Osteoblast (primary cell): ENCODE results near the gene TAF3. TPM values are rescaled to one million over a fixed set of nuclear protein-coding genes. Genes with fewer than 3 reads are reported as not detected.

Source experiments
- DNase-seq: peaks from one replicate; pipeline ENCODE4 v3.0.0; 2011; ENCODE audit warnings: low spot score, mixed read lengths; ENCODE audit not compliant: insufficient read length; ENCODE audit errors: missing footprints
- H2AFZ ChIP-seq: 2 replicates; pipeline ENCODE4 v1.6.0; 2011; ENCODE audit warnings: mild to moderate bottlenecking, low read length
- H3K27ac ChIP-seq: 2 replicates; pipeline ENCODE4 v1.5.1; 2011; ENCODE audit warnings: mild to moderate bottlenecking, low read depth, low read length, moderate library complexity
- H3K27me3 ChIP-seq: 2 replicates; pipeline ENCODE4 v1.6.0; 2012; ENCODE audit warnings: mild to moderate bottlenecking, control low read depth, inconsistent platforms, low read length, moderate library complexity; ENCODE audit not compliant: insufficient read depth
- H3K36me3 ChIP-seq: 2 replicates; pipeline ENCODE4 v1.5.1; 2011; ENCODE audit warnings: mild to moderate bottlenecking, low read length, control low read depth, moderate library complexity; ENCODE audit not compliant: insufficient read depth
- H3K4me1 ChIP-seq: 2 replicates; pipeline ENCODE4 v1.5.1; 2011; ENCODE audit warnings: mild to moderate bottlenecking, low read length, control low read depth, moderate library complexity; ENCODE audit not compliant: insufficient read depth
- H3K4me2 ChIP-seq: 2 replicates; pipeline ENCODE4 v1.6.0; 2011; ENCODE audit warnings: mild to moderate bottlenecking, low read length; ENCODE audit not compliant: insufficient read depth
- H3K4me3 ChIP-seq: fragments of 200-600 bp; sonication (generic); 3 replicates; pipeline ENCODE4 v1.5.1; 2012; ENCODE audit warnings: mild to moderate bottlenecking, low read length, inconsistent platforms; ENCODE audit not compliant: insufficient read depth
- H3K79me2 ChIP-seq: 2 replicates; pipeline ENCODE4 v1.6.0; 2012; ENCODE audit warnings: mild to moderate bottlenecking, low read length, control low read depth, inconsistent platforms; ENCODE audit not compliant: insufficient read depth
- H3K9me3 ChIP-seq: 2 replicates; pipeline ENCODE4 v1.5.1; 2011; ENCODE audit warnings: low read depth, low read length, control low read depth
- H4K20me1 ChIP-seq: 2 replicates; pipeline ENCODE4 v1.6.0; 2012; ENCODE audit warnings: mild to moderate bottlenecking, low read length, control low read depth; ENCODE audit not compliant: insufficient read depth
- CTCF ChIP-seq: IDR thresholded peaks from 2 replicates; pipeline ENCODE4 v1.5.1; 2011; ENCODE audit warnings: mild to moderate bottlenecking, low read depth, low read length, moderate library complexity; ENCODE audit errors: extremely low read depth
- total RNA-seq: library from RNA; depleted of rRNA; stranded (reverse); fragments of >200 nt; gene quantifications from 2 replicates; pipeline ENCODE4 v1.2.3, GENCODE V29; 2012

The TAF3 gene
- total RNA-seq, 1 donor: 2.2 TPM

GRCh38 chr10:7788639-7789286, 29.5 kb upstream of the TAF3 start:
- Histone ChIP-seq H4K20me1 (peaks cover 64% of the 10 kb centered on the region), H3K36me3 (no peaks in the 10 kb centered on the region), H2AFZ (peak overlapping the region; percentile 64), H3K4me3 (peak overlapping the region; percentile 99), H3K27ac (peak overlapping the region; percentile 88), H3K79me2 (peaks cover 99% of the 10 kb centered on the region), H3K27me3 (no peaks in the 10 kb centered on the region), H3K4me2 (peak overlapping the region; percentile 100), H3K4me1 (peaks cover 38% of the 10 kb centered on the region), H3K9me3 (no peaks in the 10 kb centered on the region)
- DNase-seq: no peak
- no peak for TF ChIP-seq CTCF

GRCh38 chr10:7789390-7789789, 28.9 kb upstream of the TAF3 start:
- Histone ChIP-seq H4K20me1 (peaks cover 67% of the 10 kb centered on the region), H3K4me2 (peak overlapping the region; percentile 100), H3K36me3 (no peaks in the 10 kb centered on the region), H3K4me1 (peaks cover 43% of the 10 kb centered on the region), H3K4me3 (peak overlapping the region; percentile 99), H3K27me3 (no peaks in the 10 kb centered on the region), H3K27ac (peak overlapping the region; percentile 88), H3K9me3 (no peaks in the 10 kb centered on the region), H3K79me2 (peaks cover 100% of the 10 kb centered on the region), H2AFZ (no peak overlapping the region)
- DNase-seq: no peak
- no peak for TF ChIP-seq CTCF

DNA sequence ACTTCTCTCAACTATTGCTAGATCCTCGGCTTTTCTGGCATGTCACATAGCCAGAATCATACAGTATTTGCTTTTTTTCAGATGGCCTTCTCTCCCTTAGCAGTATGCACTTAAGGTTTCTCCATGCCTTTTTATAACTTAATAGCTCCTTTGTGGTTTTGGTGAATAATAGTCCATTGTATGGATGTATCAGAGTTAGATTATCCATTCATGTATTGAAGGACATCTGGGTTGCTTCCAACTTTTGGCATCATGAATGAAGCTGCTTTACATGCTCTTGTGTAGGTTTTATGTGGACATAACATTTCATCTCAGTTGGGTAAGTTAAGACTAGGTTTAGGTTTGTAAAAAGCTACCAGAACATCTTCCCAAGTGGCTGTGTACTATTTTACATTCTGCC, 25.8 kb upstream of the TAF3 start:
- H3K4me3 ChIP-seq: no peak overlapping the region
- peaks cover 95% of the 10 kb centered on the region for H3K79me2 ChIP-seq
- peaks cover 49% of the 10 kb centered on the region for H4K20me1 ChIP-seq
- H3K4me1 ChIP-seq: peaks cover 51% of the 10 kb centered on the region
- peaks cover 6% of the 10 kb centered on the region for H3K36me3 ChIP-seq
- no peak overlapping the region for H3K4me2 ChIP-seq
- DNase-seq: no peak
- TF ChIP-seq CTCF: no peak
- no peaks in the 10 kb centered on the region for H3K9me3 ChIP-seq
- H3K27ac ChIP-seq: peak overlapping the region; percentile 11
- H3K27me3 ChIP-seq: no peaks in the 10 kb centered on the region
- no peak overlapping the region for H2AFZ ChIP-seq

- H3K36me3 ChIP-seq: peaks cover 15% of the 10 kb centered on the region
- no peak overlapping the region for H3K27ac ChIP-seq
- H3K27me3 ChIP-seq: no peaks in the 10 kb centered on the region
- peaks cover 51% of the 10 kb centered on the region for H3K4me1 ChIP-seq
- no peaks in the 10 kb centered on the region for H3K9me3 ChIP-seq
- TF ChIP-seq CTCF: no peak
- peaks cover 35% of the 10 kb centered on the region for H4K20me1 ChIP-seq
- H3K4me3 ChIP-seq: no peak overlapping the region
- peaks cover 78% of the 10 kb centered on the region for H3K79me2 ChIP-seq
- DNase-seq: no peak
- no peak overlapping the region for H3K4me2 ChIP-seq
- H2AFZ ChIP-seq: no peak overlapping the region
Observed at GRCh38 chr10:7794251-7795026, 23.9 kb upstream of the TAF3 start.
